ENCODE measurements around the gene ZNHIT1. TPM values are rescaled to one million over a fixed set of nuclear protein-coding genes. Genes with fewer than 3 reads are reported as not detected.
A peak's percentile ranks its signal among the peaks of the same experiment; 100 is the strongest.

Gene ZNHIT1
- polyA plus RNA-seq, 2 of the 4 experiments (the other 2 are of a cell fraction), result 33.2 to 55.9 TPM

DNA sequence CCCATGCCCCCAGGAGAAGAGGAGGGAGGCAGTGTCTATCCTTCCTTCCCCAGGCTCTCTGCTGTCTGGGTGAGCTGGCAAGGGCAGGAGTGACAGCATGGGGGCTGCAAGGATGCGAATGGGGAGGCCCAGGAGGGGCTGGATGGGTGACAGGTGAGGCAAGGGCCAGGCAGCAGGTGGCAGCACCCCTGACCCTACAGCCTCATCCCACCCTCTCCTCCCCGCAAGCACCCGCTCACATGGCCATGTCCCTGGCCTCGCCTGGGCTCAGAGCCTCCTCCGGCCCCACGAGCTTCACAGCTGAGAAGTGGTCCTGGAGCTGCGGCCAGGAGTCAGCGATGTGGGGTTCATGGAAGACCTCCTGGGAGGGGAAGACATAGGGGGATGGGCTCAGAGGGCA lies 6.0 kb upstream of the ZNHIT1 start:
- peaks cover 13% of the 10 kb centered on the region for H3K4me1 ChIP-seq
- DNase-seq (ENCODE audit: low read depth in 1 of 2, low spot score in 1 of 2), result no peak
- no peak overlapping the region for H3K27ac ChIP-seq
- WGBS (ENCODE audit: missing lambda C conversion rate), result 97% methylated on average over 6 of the region's 8 CpGs
- POLR2A ChIA-PET, result no interaction called here
- ATAC-seq, result no peak
- CTCF ChIA-PET, result interaction anchor here (1.0 to 2.0 kb wide), 3 partner anchors 19 to 246 kb away, joined by 3 to 10 read pairs (median 3); no protein-coding TSS in a partner anchor
- TF ChIP-seq MYC (IDR thresholded peaks at IDR 0.05; ENCODE audit: borderline replicate concordance, low read length) (no peak), ZFP36 (IDR thresholded peaks at IDR 0.05; ENCODE audit: borderline replicate concordance, partially characterized antibody) (no peak), ZNF302 (CRISPR knock-in tag; IDR thresholded peaks at IDR 0.05) (no peak)
- H3K9me3 ChIP-seq, result no peaks in the 10 kb centered on the region
- H3K4me2 ChIP-seq, result no peak overlapping the region
- FAIRE-seq, result no peak
- no peak overlapping the region for H3K4me3 ChIP-seq

DNA sequence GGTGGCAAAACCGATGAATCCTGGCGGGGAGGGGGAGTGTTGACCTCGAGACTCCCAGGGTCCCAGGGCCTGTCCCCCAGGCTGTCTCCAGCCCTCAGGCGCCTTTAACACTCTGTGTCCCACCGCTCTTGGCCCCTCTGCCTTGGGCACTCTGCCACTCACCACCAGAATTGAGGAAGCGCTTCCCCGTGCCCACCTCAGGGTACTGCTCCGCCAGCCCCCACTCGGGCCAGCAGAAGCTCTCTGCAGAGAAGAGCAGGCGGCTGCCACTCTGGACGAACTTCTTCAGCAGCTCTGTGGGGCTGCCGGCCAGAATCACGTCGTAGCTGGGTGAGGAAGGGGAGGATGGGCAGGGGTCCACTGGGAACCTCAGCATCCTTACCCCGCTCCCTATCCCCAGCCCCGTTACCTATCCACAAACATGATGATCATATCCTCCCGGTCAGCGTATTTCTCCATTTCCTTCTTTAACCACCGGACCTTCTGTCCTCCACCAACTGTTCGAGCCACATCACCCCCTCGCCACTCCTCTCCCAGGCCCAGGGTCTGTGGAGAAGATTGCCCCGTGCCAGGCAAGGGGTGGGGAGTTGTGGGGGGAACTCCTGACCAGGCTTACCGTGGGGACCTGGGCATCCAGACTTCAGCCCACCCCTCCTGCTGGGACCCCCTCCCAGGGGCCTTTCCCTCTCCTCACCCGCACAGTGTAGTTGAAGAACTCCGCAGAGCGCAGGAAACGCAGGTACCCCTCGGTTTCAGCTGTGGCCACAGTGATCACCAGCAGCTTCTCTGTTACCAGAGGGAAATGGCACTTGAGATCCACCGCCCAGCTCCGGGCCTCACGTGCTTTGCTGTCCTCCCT lies 1.7 kb upstream of the ZNHIT1 start:
- Histone ChIP-seq H3K27ac (peak overlapping the region; percentile 90 to 98), H3K4me2 (peak overlapping the region; percentile 91), H3K4me1 (peaks cover 17% of the 10 kb centered on the region), H3K4me3 (peak overlapping the region; percentile 97), H3K9me3 (no peaks in the 10 kb centered on the region)
- POLR2A ChIA-PET, result no interaction called here
- no peak for FAIRE-seq
- no peak for TF ChIP-seq RNF2 (IDR thresholded peaks at IDR 0.05; ENCODE audit: borderline replicate concordance, low read depth)
- TF ChIP-seq BHLHE40 (IDR thresholded peaks at IDR 0.05; ENCODE audit: low read depth, low read length), result no peak
- TF ChIP-seq, protein P1, sequence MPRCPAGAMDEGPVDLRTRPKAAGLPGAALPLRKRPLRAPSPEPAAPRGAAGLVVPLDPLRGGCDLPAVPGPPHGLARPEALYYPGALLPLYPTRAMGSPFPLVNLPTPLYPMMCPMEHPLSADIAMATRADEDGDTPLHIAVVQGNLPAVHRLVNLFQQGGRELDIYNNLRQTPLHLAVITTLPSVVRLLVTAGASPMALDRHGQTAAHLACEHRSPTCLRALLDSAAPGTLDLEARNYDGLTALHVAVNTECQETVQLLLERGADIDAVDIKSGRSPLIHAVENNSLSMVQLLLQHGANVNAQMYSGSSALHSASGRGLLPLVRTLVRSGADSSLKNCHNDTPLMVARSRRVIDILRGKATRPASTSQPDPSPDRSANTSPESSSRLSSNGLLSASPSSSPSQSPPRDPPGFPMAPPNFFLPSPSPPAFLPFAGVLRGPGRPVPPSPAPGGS (IDR thresholded peaks at IDR 0.05), result no peak
- no peak for TF ChIP-seq RCOR1 (IDR thresholded peaks at IDR 0.05; ENCODE audit: low read depth, low read length)
- no peak for TF ChIP-seq POLR2A (IDR thresholded peaks at IDR 0.05; ENCODE audit: low read length)
- no peak for TF ChIP-seq CHD4 (IDR thresholded peaks at IDR 0.05; ENCODE audit: borderline replicate concordance)
- TF ChIP-seq MAFK (IDR thresholded peaks at IDR 0.05; ENCODE audit: partially characterized antibody), result peak; percentile 36
- no peak for TF ChIP-seq EHF (CRISPR knock-in tag; IDR thresholded peaks at IDR 0.05)
- TF ChIP-seq HOXB5 (CRISPR knock-in tag; IDR thresholded peaks at IDR 0.05), result no peak
- 82% methylated on average over 31 of the region's 31 CpGs for WGBS (ENCODE audit: missing lambda C conversion rate)
- ATAC-seq, result peak in 1 of 2 experiments; percentile 2; a peak in 2 of 6 replicates
- CTCF ChIA-PET, result interaction anchor here (1.2 to 6.8 kb wide), 9 partner anchors 9 to 321 kb away, joined by 3 to 49 read pairs (median 6); partner anchors contain the start of genes ACHE and FIS1
- DNase-seq (ENCODE audit: low read depth in 1 of 2, low spot score in 1 of 2), result no peak

DNA sequence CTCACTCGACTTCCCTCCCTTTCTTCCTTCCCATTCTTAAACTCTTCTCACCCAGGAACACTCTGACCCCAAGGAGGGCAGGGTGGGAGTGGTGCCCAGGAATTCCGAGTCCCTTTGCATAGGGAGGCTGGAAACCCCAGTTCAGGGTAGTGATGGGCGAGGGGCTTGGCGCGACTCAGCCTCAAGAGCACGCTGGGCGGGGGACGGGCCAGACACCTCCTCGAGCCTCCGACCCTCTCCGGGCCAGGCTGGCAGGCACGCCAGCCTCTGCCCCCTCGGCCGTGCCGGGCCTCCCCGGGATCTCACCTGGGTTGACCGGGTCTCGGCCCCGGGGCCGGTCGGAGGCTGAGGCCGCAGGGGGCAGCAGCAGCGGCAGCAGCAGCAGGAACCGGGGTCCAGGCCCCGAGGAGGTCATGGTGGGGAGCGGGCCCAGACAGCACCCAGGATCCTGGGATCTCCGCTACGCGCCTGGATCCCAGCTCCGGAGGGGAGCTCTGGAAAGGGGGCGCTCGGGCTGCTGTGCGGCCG lies 1.0 kb upstream of the ZNHIT1 start:
- FAIRE-seq (no peak), DNase-seq (ENCODE audit: low read depth in 1 of 2, low spot score in 1 of 2) (no peak), ATAC-seq (peak in 1 of 2 experiments; percentile 44; a peak in 4 of 6 replicates)
- Histone ChIP-seq H3K4me1 (peaks cover 17% of the 10 kb centered on the region), H3K4me3 (peak overlapping the region; percentile 97), H3K4me2 (peak overlapping the region; percentile 91), H3K27ac (peak overlapping the region; percentile 90 to 98), H3K9me3 (no peaks in the 10 kb centered on the region)
- ChIA-PET CTCF (interaction anchor here (0.8 to 6.8 kb wide), 15 partner anchors 10 to 322 kb away, joined by 3 to 49 read pairs (median 6); partner anchors contain the start of genes ACHE, CLDN15, FIS1 and MOGAT3), POLR2A (interaction anchor here (0.6 to 1.7 kb wide), 11 partner anchors 12 to 511 kb away, joined by 3 to 15 read pairs (median 4); partner anchors contain the start of genes FIS1, TRIM56 and UFSP1)
- 8% methylated on average over 10 of the region's 34 CpGs for WGBS (ENCODE audit: missing lambda C conversion rate)
- TF ChIP-seq, protein P2, sequence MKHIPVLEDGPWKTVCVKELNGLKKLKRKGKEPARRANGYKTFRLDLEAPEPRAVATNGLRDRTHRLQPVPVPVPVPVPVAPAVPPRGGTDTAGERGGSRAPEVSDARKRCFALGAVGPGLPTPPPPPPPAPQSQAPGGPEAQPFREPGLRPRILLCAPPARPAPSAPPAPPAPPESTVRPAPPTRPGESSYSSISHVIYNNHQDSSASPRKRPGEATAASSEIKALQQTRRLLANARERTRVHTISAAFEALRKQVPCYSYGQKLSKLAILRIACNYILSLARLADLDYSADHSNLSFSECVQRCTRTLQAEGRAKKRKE (CRISPR knock-in tag; IDR thresholded peaks at IDR 0.05; ENCODE audit: low read depth), result no peak
- TF ChIP-seq, protein P3, sequence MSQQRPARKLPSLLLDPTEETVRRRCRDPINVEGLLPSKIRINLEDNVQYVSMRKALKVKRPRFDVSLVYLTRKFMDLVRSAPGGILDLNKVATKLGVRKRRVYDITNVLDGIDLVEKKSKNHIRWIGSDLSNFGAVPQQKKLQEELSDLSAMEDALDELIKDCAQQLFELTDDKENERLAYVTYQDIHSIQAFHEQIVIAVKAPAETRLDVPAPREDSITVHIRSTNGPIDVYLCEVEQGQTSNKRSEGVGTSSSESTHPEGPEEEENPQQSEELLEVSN (IDR thresholded peaks at IDR 0.05; ENCODE audit: borderline replicate concordance, low read depth), result 0 out of 2 replicates have a peak, but pooled peaks have one; percentile 61
